PFSK-1 (cell line): ENCODE measurements around the gene ADGRB3.

Experiments used
- POLR2AphosphoS5 ChIP-seq: IDR thresholded peaks from 2 replicates; pipeline ENCODE4 v1.6.1; 2012; ENCODE audit warnings: low read depth, mild to moderate bottlenecking, control low read depth, low read length, moderate library complexity
- SIN3A ChIP-seq: IDR thresholded peaks from 2 replicates; pipeline ENCODE4 v1.6.1; 2012; ENCODE audit warnings: mild to moderate bottlenecking, low read length, moderate library complexity, borderline replicate concordance; ENCODE audit not compliant: insufficient read depth
- TAF1 ChIP-seq: IDR thresholded peaks from 2 replicates; pipeline ENCODE4 v1.6.1; 2012; ENCODE audit warnings: low read length, control low read depth, borderline replicate concordance; ENCODE audit not compliant: insufficient read depth

DNA sequence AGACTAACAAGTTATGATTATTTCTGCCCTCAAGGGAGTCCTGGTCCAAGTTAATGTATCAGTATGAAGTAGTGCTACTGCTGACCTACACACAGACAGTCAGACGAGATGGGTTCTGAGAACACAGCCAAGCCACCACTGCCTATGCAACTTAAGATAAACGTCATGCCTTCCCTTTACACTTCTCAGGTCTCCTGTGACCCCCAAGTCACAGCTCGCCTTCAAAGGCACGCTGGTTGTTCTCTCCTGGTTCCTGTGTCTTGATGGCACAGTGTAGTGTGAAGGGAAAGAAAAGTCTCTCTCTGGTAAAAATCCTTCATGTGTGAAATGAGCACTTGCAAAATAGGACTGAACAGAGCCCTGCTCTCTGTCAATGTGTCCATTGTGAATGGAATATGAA, 377.8 kb downstream of the ADGRB3 start:
- TF ChIP-seq POLR2AphosphoS5, result no peak
- no peak for TF ChIP-seq TAF1
- TF ChIP-seq SIN3A, result no peak
